PC-3 (cell line): Measurements from ENCODE around the gene DRAM1. TPM values are rescaled to one million over a fixed set of nuclear protein-coding genes. Genes with fewer than 3 reads are reported as not detected.

Experiments
- ATAC-seq: fragments of 200-7000 bp; cut with Tn5 transposase; 2 replicates; pipeline ENCODE4 v1.9.1; 2020; ENCODE audit warnings: mild to moderate bottlenecking, moderate library complexity
- BruUV-seq: library from RNA; stranded (reverse); fragments of 400-500 nt; replicated peaks from 2 replicates; lab custom pipeline; 2021; lab: Mats Ljungman, UMichigan
- CTCF ChIA-PET: fragments of 300-600 bp; sonication (Branson Sonifier 250); formaldehyde crosslinking; loops from one replicate; lab custom pipeline; 2022; ENCODE audit warnings: antibody characterized with exemption; lab: Charles Lee
- POLR2A ChIA-PET: fragments of 300-600 bp; sonication (Branson Sonifier 250); formaldehyde crosslinking; loops from one replicate; lab custom pipeline; 2022; ENCODE audit warnings: antibody characterized with exemption; ENCODE audit not compliant: unreplicated experiment; lab: Charles Lee
- DNase-seq: peaks from one replicate; pipeline ENCODE4 v3.0.0-alpha.2; 2015
- H2AFZ ChIP-seq: fragments of 300-600 bp; sonication (generic); 2 replicates; pipeline ENCODE4 v1.6.0; 2016; ENCODE audit warnings: antibody characterized with exemption, low read length
- H3F3A ChIP-seq: fragments of 300-600 bp; sonication (generic); one replicate; pipeline ENCODE4 v1.6.0; 2017; ENCODE audit warnings: antibody characterized with exemption, low read length, control low read depth, mild to moderate bottlenecking; ENCODE audit not compliant: unreplicated experiment
- H3K27ac ChIP-seq: fragments of 300-600 bp; sonication (generic); 2 replicates; pipeline ENCODE4 v1.5.1; 2016; ENCODE audit warnings: mild to moderate bottlenecking, low read length
- H3K27me3 ChIP-seq: fragments of 300-600 bp; sonication (generic); 2 replicates; pipeline ENCODE4 v1.6.1; 2016; ENCODE audit warnings: low read length, mixed read lengths
- H3K36me3 ChIP-seq: fragments of 300-600 bp; sonication (generic); 2 replicates; pipeline ENCODE4 v1.6.1; 2016; ENCODE audit warnings: low read depth, mixed run types, low read length, mixed read lengths
- H3K4me1 ChIP-seq: fragments of 300-600 bp; sonication (generic); 2 replicates; pipeline ENCODE4 v1.5.1; 2016; ENCODE audit warnings: low read length; ENCODE audit not compliant: insufficient read depth
- H3K4me2 ChIP-seq: fragments of 300-600 bp; sonication (generic); 2 replicates; pipeline ENCODE4 v1.6.0; 2016; ENCODE audit warnings: low read length
- H3K4me3 ChIP-seq: fragments of 300-600 bp; sonication (generic); 2 replicates; pipeline ENCODE4 v1.5.1; 2016; ENCODE audit warnings: mild to moderate bottlenecking, low read length, mixed read lengths
- H3K79me2 ChIP-seq: fragments of 300-600 bp; sonication (generic); 2 replicates; pipeline ENCODE4 v1.6.1; 2017; ENCODE audit warnings: low read length, mixed read lengths
- H3K9ac ChIP-seq: fragments of 300-600 bp; sonication (generic); 2 replicates; pipeline ENCODE4 v1.6.0; 2016; ENCODE audit warnings: mild to moderate bottlenecking, low read length
- H3K9me2 ChIP-seq: fragments of 300-600 bp; sonication (generic); replicated peaks from 2 replicates; pipeline ENCODE4 v1.6.1; 2016; ENCODE audit warnings: mixed run types, low read length, mixed read lengths
- H3K9me3 ChIP-seq: fragments of 300-600 bp; sonication (generic); 2 replicates; pipeline ENCODE4 v1.6.1; 2016; ENCODE audit warnings: low read length, mixed read lengths
- H4K20me1 ChIP-seq: fragments of 300-600 bp; sonication (generic); 2 replicates; pipeline ENCODE4 v1.6.1; 2016; ENCODE audit warnings: low read length, mixed read lengths
- CTCF ChIP-seq: fragments of 300-600 bp; sonication (generic); conservative IDR thresholded peaks from 2 replicates; pipeline ENCODE4 v1.5.1; 2017; ENCODE audit warnings: antibody characterized with exemption, low read depth, mild to moderate bottlenecking, low read length
- EZH2 ChIP-seq: fragments of 300-600 bp; sonication (generic); IDR thresholded peaks from one replicate; pipeline ENCODE4 v1.6.1; 2017; ENCODE audit warnings: antibody characterized with exemption, mild to moderate bottlenecking, low read length; ENCODE audit not compliant: unreplicated experiment
- EZH2phosphoT487 ChIP-seq: fragments of 300-600 bp; sonication (generic); IDR thresholded peaks from 2 replicates; pipeline ENCODE4 v1.6.1; 2018; ENCODE audit warnings: mild to moderate bottlenecking, antibody characterized with exemption, low read length, borderline replicate concordance
- intact Hi-C: fragments of 100-400 bp; cut with micrococcal nuclease; formaldehyde crosslinking; loops from 2 replicates; pipeline ENCODE4 v1.9.0; 2023
- total RNA-seq: library from RNA; depleted of rRNA; stranded (reverse); fragments of >200 nt; gene quantifications from 2 replicates; pipeline ENCODE4 v1.2.3, GENCODE V29; 2014

DRAM1 gene
- total RNA-seq, 1 experiment from 2014 or later, result 5.2 TPM

- TF ChIP-seq EZH2 (no peak), EZH2phosphoT487 (no peak), CTCF (no peak)
- H3K4me3 ChIP-seq, result no peak overlapping the region
- ATAC-seq (no peak), DNase-seq (no peak)
- no peak overlapping the region for H2AFZ ChIP-seq
- ChIA-PET CTCF (no interaction called here), POLR2A (no interaction called here)
- H3K9me3 ChIP-seq, result no peaks in the 10 kb centered on the region
- intact Hi-C loops, result no loop called here
- H4K20me1 ChIP-seq, result no peaks in the 10 kb centered on the region
- H3K9me2 ChIP-seq, result no peaks in the 10 kb centered on the region
- no peak overlapping the region for H3K4me2 ChIP-seq
- peaks cover 8% of the 10 kb centered on the region; the same call in 1 of the 2 replicates for H3K4me1 ChIP-seq
- no peaks in the 10 kb centered on the region for H3K36me3 ChIP-seq
- no peak overlapping the region for H3K27ac ChIP-seq
- no peaks in the 10 kb centered on the region for H3F3A ChIP-seq
- H3K79me2 ChIP-seq, result no peaks in the 10 kb centered on the region
- H3K27me3 ChIP-seq, result no peaks in the 10 kb centered on the region
- no TSS peak for BruUV-seq
- H3K9ac ChIP-seq, result no peak overlapping the region
Observed at GRCh38 chr12:101948365-101948764, 71.0 kb downstream of the DRAM1 start.

- H3K9me2 ChIP-seq, result no peaks in the 10 kb centered on the region
- H4K20me1 ChIP-seq, result no peaks in the 10 kb centered on the region
- no peaks in the 10 kb centered on the region for H3K4me1 ChIP-seq
- peaks cover 15% of the 10 kb centered on the region; the same call in 1 of the 2 replicates for H3K27me3 ChIP-seq
- ChIA-PET POLR2A (no interaction called here), CTCF (no interaction called here)
- TF ChIP-seq CTCF (no peak), EZH2phosphoT487 (no peak), EZH2 (no peak)
- H3K4me2 ChIP-seq, result no peak overlapping the region
- H3K9me3 ChIP-seq, result no peaks in the 10 kb centered on the region
- no TSS peak for BruUV-seq
- H3K4me3 ChIP-seq, result no peak overlapping the region
- H3K9ac ChIP-seq, result no peak overlapping the region
- DNase-seq, result no peak
- no peaks in the 10 kb centered on the region for H3K79me2 ChIP-seq
- intact Hi-C loops, result no loop called here
- no peak overlapping the region for H2AFZ ChIP-seq
- no peaks in the 10 kb centered on the region for H3F3A ChIP-seq
- H3K27ac ChIP-seq, result no peak overlapping the region
- no peak for ATAC-seq
- no peaks in the 10 kb centered on the region for H3K36me3 ChIP-seq
Observed at GRCh38 chr12:101951002-101951670, 73.8 kb downstream of the DRAM1 start.

GRCh38 chr12:101954113-101954512, 76.7 kb downstream of the DRAM1 start:
- Histone ChIP-seq H4K20me1 (no peaks in the 10 kb centered on the region), H3K9me2 (no peaks in the 10 kb centered on the region), H3K9ac (no peak overlapping the region), H3K9me3 (no peaks in the 10 kb centered on the region), H3K27me3 (peaks cover 36% of the 10 kb centered on the region), H3K4me1 (no peaks in the 10 kb centered on the region), H3K4me2 (no peak overlapping the region), H3K27ac (no peak overlapping the region), H3K79me2 (no peaks in the 10 kb centered on the region), H3K36me3 (no peaks in the 10 kb centered on the region), H3K4me3 (no peak overlapping the region), H3F3A (no peaks in the 10 kb centered on the region), H2AFZ (no peak overlapping the region)
- POLR2A ChIA-PET, result no interaction called here
- ATAC-seq (no peak), DNase-seq (no peak)
- TF ChIP-seq EZH2phosphoT487, result no peak
- no peak for TF ChIP-seq EZH2
- no peak for TF ChIP-seq CTCF
- BruUV-seq, result no TSS peak
- CTCF ChIA-PET, result no interaction called here
- intact Hi-C loops, result no loop called here
